Vagina (tissue), 2 donors: ENCODE measurements around the gene PCNX4.

ENCODE experiments used
- CTCF ChIP-seq, 3 experiments: fragments of 450-650 bp in 2 of 3; fragments of 200-600 bp in 1 of 3; sonication (generic) in 1 of 3; IDR thresholded peaks; one replicate each; pipeline ENCODE4 v1.5.1; 2017 to 2019; ENCODE audit warnings: antibody characterized with exemption in 3 of 3, mild to moderate bottlenecking in 2 of 3, moderate library complexity in 2 of 3
- POLR2A ChIP-seq, 2 donors: fragments of 450-650 bp; IDR thresholded peaks; one replicate each; pipeline ENCODE4 v1.6.1; 2017; ENCODE audit warnings: antibody characterized with exemption in 2 of 2, mild to moderate bottlenecking in 2 of 2, moderate library complexity in 2 of 2
- POLR2AphosphoS5 ChIP-seq, 2 donors: sonication (generic); formaldehyde crosslinking; IDR thresholded peaks; one replicate each; pipeline ENCODE4 v1.9.0; 2017; ENCODE audit warnings: antibody characterized with exemption in 2 of 2, mild to moderate bottlenecking in 2 of 2, low read depth in 1 of 2; ENCODE audit not compliant: insufficient read depth in 1 of 2

- TF ChIP-seq CTCF (IDR thresholded peaks at IDR 0.05), result no peak
- TF ChIP-seq POLR2A (IDR thresholded peaks at IDR 0.05), result no peak
- no peak for TF ChIP-seq POLR2AphosphoS5 (IDR thresholded peaks at IDR 0.05; ENCODE audit: insufficient read depth in 1 of 2, low read depth in 1 of 2)
Observed at GRCh38 chr14:60087668-60088067, 4.1 kb upstream of the PCNX4 start.
